ENCODE measurements around the gene OXER1. TPM values are rescaled to one million over a fixed set of nuclear protein-coding genes. Genes with fewer than 3 reads are reported as not detected.

The OXER1 gene
- total RNA-seq, 4 donors from 2014 or later, result 0.56 TPM; not detected in 3

DNA sequence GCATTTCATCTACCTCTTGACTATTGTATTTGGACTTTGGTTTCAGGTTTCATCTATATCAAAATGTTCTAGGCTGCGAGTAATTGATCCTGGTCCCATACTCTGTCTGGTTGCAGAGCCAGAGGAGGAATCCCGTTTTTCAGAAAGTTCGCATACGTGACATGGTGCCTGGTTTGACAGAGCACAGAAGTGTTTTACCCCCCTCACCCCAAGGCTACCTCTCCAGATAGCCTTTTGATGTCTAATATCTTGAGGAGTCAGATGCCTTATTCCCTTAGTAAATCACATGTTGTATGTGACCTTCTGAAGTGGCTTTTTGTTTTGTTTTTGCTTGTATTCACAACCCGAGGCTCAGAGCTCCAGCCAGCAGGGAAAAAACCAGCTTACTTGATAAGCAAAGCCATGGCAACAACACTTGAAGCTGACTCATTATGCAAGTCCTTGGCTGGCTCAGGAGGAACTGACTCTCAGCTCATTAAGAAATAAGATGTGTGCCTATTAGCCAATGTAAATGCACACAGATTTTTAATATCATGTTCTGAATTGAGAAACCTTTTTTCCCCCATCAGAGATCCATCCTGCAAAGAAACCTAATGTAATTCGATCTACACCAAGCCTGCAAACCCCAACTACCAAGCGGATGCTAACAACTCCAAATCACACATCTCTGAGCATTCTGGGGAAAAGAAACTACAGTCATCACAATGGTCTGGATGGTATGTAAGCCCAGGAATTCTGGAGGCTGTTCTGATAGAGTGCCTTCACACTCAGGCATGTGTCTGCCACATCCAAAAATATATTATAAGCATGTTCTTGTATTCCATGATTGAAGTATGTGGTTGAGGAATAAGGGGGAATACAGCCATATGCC, 41.4 kb downstream of the OXER1 start:
- no peak overlapping the region for H3K27ac ChIP-seq
- DNase-seq, result no peak

DNA sequence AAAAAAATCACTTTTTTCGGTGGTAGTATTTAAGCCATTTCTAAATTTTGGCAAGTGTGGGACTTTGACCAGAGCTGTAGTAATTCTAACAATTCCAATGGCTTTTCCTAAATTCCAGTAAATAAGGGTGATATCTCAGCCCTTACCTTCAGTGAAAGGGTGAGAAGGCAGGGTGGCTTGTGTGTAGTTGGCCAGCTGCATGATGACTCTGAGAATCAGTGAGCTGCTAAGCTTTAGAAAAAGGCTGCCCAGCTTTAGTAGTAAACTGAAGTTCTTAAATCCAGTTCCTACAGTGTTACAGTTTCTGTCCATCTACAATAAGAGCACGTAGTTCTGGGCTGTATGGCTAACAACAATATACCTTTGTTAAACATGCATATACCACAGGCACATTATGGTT, 42.0 kb downstream of the OXER1 start:
- TF ChIP-seq, protein P1, sequence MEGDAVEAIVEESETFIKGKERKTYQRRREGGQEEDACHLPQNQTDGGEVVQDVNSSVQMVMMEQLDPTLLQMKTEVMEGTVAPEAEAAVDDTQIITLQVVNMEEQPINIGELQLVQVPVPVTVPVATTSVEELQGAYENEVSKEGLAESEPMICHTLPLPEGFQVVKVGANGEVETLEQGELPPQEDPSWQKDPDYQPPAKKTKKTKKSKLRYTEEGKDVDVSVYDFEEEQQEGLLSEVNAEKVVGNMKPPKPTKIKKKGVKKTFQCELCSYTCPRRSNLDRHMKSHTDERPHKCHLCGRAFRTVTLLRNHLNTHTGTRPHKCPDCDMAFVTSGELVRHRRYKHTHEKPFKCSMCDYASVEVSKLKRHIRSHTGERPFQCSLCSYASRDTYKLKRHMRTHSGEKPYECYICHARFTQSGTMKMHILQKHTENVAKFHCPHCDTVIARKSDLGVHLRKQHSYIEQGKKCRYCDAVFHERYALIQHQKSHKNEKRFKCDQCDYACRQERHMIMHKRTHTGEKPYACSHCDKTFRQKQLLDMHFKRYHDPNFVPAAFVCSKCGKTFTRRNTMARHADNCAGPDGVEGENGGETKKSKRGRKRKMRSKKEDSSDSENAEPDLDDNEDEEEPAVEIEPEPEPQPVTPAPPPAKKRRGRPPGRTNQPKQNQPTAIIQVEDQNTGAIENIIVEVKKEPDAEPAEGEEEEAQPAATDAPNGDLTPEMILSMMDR (IDR thresholded peaks at IDR 0.05 in 4 of 5, conservative IDR thresholded peaks at IDR 0.05 in 1 of 5), result no peak
- no peak for TF ChIP-seq POLR2A (IDR thresholded peaks at IDR 0.05)
- in situ Hi-C loops (cut with MboI; ENCODE audit: low sequenced_read_pairs in 4 of 4), result no loop called here
- DNase-seq, result no peak
- Histone ChIP-seq H3K4me3 (no peak overlapping the region), H3K9me3 (no peaks in the 10 kb centered on the region), H3K36me3 (no peaks in the 10 kb centered on the region), H3K4me1 (peaks cover 0 to 5% of the 10 kb centered on the region in 2 donors), H3K27me3 (no peaks in the 10 kb centered on the region), H3K27ac (no peak overlapping the region)
- intact Hi-C loops (cut with DNase I; ENCODE audit: low total_unique reads), result no loop called here
- ATAC-seq, result no peak

More for the DNA sequence above, 41.4 kb downstream of the OXER1 start:
- peaks cover 0 to 5% of the 10 kb centered on the region in 2 donors for H3K4me1 ChIP-seq
- H3K4me3 ChIP-seq, result no peak overlapping the region
- H3K9me3 ChIP-seq, result no peaks in the 10 kb centered on the region
- no peak for TF ChIP-seq POLR2A (IDR thresholded peaks at IDR 0.05)
- TF ChIP-seq, protein P1 (IDR thresholded peaks at IDR 0.05 in 4 of 5, conservative IDR thresholded peaks at IDR 0.05 in 1 of 5), result no peak
- no peaks in the 10 kb centered on the region for H3K27me3 ChIP-seq
- intact Hi-C loops (cut with DNase I; ENCODE audit: low total_unique reads), result no loop called here
- in situ Hi-C loops (cut with MboI; ENCODE audit: low sequenced_read_pairs in 4 of 4), result no loop called here
- no peaks in the 10 kb centered on the region for H3K36me3 ChIP-seq
- peak in 1 of 2 donors; percentile 54 for ATAC-seq

DNA sequence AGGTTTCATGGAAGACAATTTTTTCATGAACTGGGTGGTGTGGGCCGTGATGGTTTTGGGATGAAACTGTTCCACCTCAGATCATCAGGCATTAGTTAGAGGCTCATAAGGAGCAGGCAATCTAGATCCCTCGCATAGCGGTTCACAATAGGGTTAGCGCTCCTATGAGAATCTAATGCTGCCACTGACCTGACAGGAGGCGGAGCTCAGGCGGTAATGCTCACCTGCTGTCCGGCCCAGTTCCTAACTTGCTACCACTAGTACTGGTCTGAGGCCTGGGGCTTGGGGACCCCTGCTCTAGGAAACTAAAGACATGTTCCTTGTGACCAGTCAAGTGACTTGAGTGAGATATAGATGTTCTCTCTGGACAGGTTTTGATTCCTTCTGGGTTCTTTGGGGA, 49.2 kb downstream of the OXER1 start:
- TF ChIP-seq POLR2A (IDR thresholded peaks at IDR 0.05), result no peak
- TF ChIP-seq, protein P1 (IDR thresholded peaks at IDR 0.05 in 4 of 5, conservative IDR thresholded peaks at IDR 0.05 in 1 of 5), result no peak
- Histone ChIP-seq H3K27me3 (no peaks in the 10 kb centered on the region), H3K9me3 (no peaks in the 10 kb centered on the region), H3K27ac (no peak overlapping the region), H3K36me3 (peaks cover 0 to 4% of the 10 kb centered on the region in 2 donors), H3K4me3 (no peak overlapping the region), H3K4me1 (no peaks in the 10 kb centered on the region)
- intact Hi-C loops (cut with DNase I; ENCODE audit: low total_unique reads) (no loop called here), in situ Hi-C loops (cut with MboI; ENCODE audit: low sequenced_read_pairs in 4 of 4) (no loop called here)
- DNase-seq, result no peak
- ATAC-seq, result no peak

DNA sequence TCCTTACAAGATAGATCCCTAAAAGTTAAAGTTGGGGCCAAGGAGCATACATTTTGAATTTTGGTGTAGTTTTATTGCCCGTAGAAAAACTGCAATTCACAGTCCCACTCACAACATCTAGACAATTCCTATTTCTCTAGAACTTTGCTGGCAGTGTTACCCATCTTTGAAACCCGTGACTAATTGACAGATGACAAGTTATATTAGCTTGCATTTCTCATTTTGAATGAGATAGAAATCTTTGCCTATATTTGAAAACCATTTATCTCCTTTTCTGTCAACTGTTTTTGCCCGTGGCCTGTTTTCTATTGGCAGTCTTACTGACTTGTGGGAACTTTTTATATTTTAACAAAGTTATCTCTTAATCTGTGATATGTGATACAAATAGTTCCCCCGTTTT, 50.0 kb downstream of the OXER1 start:
- in situ Hi-C loops (cut with MboI; ENCODE audit: low sequenced_read_pairs in 4 of 4) (no loop called here), intact Hi-C loops (cut with DNase I; ENCODE audit: low total_unique reads) (no loop called here)
- peaks cover 0 to 12% of the 10 kb centered on the region in 2 donors for H3K36me3 ChIP-seq
- no peak for DNase-seq
- no peaks in the 10 kb centered on the region for H3K9me3 ChIP-seq
- ATAC-seq, result no peak
- no peaks in the 10 kb centered on the region for H3K4me1 ChIP-seq
- no peak overlapping the region for H3K4me3 ChIP-seq
- H3K27me3 ChIP-seq, result no peaks in the 10 kb centered on the region
- TF ChIP-seq, protein P1 (IDR thresholded peaks at IDR 0.05 in 4 of 5, conservative IDR thresholded peaks at IDR 0.05 in 1 of 5), result no peak
- TF ChIP-seq POLR2A (IDR thresholded peaks at IDR 0.05), result no peak
- H3K27ac ChIP-seq, result no peak overlapping the region
